ENCODE results near the gene NSD2.

DNA sequence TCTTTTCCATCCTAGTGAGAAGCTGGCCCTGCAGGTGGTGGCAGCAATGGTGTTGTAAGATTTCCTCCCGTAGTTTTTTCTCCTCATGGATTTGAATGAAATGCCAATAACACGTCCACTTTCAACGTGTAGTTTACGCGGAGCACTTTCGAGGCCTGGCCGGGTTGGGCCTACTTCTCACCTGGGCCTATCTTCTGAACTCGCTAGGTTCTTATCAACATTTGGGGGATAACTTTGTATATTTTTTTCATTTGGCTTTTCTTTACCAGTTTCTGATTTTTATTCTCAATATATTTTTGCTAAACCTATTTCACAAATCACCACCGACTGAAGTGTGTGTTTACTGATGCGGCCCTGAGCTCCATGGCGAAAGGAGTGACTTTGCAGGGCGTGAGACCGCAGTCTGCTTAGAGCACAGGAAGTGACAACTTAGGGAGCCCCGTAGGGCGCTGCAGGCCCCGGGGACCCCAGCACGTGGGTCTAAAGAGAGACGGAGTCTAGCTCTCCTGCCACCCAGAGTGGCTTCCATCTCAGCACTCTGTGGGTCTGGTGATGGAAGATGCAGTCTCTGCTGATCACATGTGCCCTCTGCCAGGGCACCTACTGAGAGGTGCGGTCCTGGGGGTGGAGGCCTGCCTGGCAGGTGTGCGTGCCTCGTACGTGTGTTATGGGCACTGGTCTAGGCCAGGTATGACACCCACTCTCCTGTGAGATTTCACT lies 108.4 kb downstream of the NSD2 start:
- no peak for TF ChIP-seq POLR2A (IDR thresholded peaks at IDR 0.05)
- TF ChIP-seq, protein P1, sequence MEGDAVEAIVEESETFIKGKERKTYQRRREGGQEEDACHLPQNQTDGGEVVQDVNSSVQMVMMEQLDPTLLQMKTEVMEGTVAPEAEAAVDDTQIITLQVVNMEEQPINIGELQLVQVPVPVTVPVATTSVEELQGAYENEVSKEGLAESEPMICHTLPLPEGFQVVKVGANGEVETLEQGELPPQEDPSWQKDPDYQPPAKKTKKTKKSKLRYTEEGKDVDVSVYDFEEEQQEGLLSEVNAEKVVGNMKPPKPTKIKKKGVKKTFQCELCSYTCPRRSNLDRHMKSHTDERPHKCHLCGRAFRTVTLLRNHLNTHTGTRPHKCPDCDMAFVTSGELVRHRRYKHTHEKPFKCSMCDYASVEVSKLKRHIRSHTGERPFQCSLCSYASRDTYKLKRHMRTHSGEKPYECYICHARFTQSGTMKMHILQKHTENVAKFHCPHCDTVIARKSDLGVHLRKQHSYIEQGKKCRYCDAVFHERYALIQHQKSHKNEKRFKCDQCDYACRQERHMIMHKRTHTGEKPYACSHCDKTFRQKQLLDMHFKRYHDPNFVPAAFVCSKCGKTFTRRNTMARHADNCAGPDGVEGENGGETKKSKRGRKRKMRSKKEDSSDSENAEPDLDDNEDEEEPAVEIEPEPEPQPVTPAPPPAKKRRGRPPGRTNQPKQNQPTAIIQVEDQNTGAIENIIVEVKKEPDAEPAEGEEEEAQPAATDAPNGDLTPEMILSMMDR (IDR thresholded peaks at IDR 0.05), result no peak

Data from testis (tissue), 2 donors.